Activated CD8-positive, alpha-beta T cell treated with anti-CD3 and anti-CD28 coated beads for 36 hours (primary cell): ENCODE results near the gene VWCE. TPM values are rescaled to one million over a fixed set of nuclear protein-coding genes. Genes with fewer than 3 reads are reported as not detected.
A peak's percentile ranks its signal among the peaks of the same experiment; 100 is the strongest.

Experiments
- ATAC-seq: fragments of 200-7000 bp; cut with Tn5 transposase; one replicate; pipeline ENCODE4 v1.10.0; 2021; ENCODE audit warnings: mild to moderate bottlenecking, moderate library complexity
- CTCF ChIA-PET: fragments of 350-600 bp; sonication (Branson Sonifier 250); formaldehyde crosslinking; loops from one replicate; lab custom pipeline; 2021; ENCODE audit warnings: antibody characterized with exemption; lab: Charles Lee
- POLR2A ChIA-PET: fragments of 350-600 bp; sonication (Branson Sonifier 250); formaldehyde crosslinking; loops from one replicate; lab custom pipeline; 2021; ENCODE audit warnings: antibody characterized with exemption; lab: Charles Lee
- DNase-seq: peaks from one replicate; pipeline ENCODE4 v3.0.0-alpha.2; 2020
- H3K27ac Mint-ChIP-seq: one replicate; pipeline ENCODE4 v1.8.0; 2021; ENCODE audit warnings: mild to moderate bottlenecking, mixed read lengths
- H3K27me3 Mint-ChIP-seq: one replicate; pipeline ENCODE4 v1.8.0; 2021; ENCODE audit warnings: mixed read lengths
- H3K36me3 Mint-ChIP-seq: one replicate; pipeline ENCODE4 v1.8.0; 2021; ENCODE audit warnings: low read depth, mixed read lengths
- H3K4me1 Mint-ChIP-seq: one replicate; pipeline ENCODE4 v1.8.0; 2021; ENCODE audit warnings: low read depth, mixed read lengths
- H3K4me3 Mint-ChIP-seq: one replicate; pipeline ENCODE4 v1.8.0; 2021; ENCODE audit warnings: mild to moderate bottlenecking, moderate library complexity, mixed read lengths
- H3K9me3 Mint-ChIP-seq: one replicate; pipeline ENCODE4 v1.8.0; 2021; ENCODE audit warnings: mixed read lengths
- CTCF ChIP-seq: fragments of 200-600 bp; IDR thresholded peaks from one replicate; pipeline ENCODE4 v1.8.0; 2022; ENCODE audit warnings: antibody characterized with exemption, mild to moderate bottlenecking
- intact Hi-C: fragments of 100-400 bp; cut with micrococcal nuclease; formaldehyde crosslinking; loops from one replicate; pipeline ENCODE4 v1.10.0; 2022
- total RNA-seq, 2 experiments: library from RNA; stranded (reverse); gene quantifications; one replicate each; pipeline ENCODE4 v1.2.3, GENCODE V29; 2021

VWCE gene
- total RNA-seq, 2 experiments from 2014 or later = 23.3 to 25.8 TPM

DNA sequence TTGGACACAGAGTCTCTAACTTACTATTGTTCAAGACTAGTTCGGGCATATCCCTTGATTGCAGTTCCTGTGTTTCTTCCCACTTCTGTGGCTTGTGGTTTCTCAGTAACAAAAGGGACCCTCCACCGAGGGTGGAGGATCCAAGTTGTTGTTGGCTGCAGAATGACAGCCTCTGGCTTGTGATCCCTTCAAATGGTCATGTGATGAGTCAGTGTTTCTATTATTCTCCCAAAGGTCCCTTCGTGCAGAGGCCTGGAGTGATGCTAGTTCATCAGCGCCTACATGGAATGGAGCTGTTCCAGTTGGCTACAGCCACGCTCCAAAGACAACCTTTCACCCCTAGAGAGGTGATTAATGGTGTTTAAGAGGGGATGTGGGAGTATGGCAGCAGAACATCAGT is 2.6 kb upstream of the VWCE start:
- TF ChIP-seq CTCF = no peak
- Mint-ChIP-seq H3K4me3 (no peak overlapping the region), H3K36me3 (peaks cover 41% of the 10 kb centered on the region), H3K27me3 (peaks cover 2% of the 10 kb centered on the region), H3K9me3 (no peaks in the 10 kb centered on the region), H3K4me1 (peaks cover 40% of the 10 kb centered on the region), H3K27ac (peak overlapping the region; percentile 66)
- ATAC-seq (no peak), DNase-seq (no peak)
- ChIA-PET POLR2A (interaction anchor here (1.0 to 4.3 kb wide), 3 partner anchors 31 to 38 kb away, joined by 3 to 20 read pairs (median 4); partner anchors contain the start of genes DDB1 and TKFC), CTCF (interaction anchor here (1.0 to 2.4 kb wide), 3 partner anchors 11 to 44 kb away, joined by 3 to 9 read pairs (median 3); no protein-coding TSS in a partner anchor)
- intact Hi-C loops = no loop called here

GRCh38 chr11:61297341-61297740 is 2.2 kb upstream of the VWCE start:
- CTCF ChIA-PET = interaction anchor here (1.0 to 2.4 kb wide), 3 partner anchors 12 to 43 kb away, joined by 3 to 9 read pairs (median 3); no protein-coding TSS in a partner anchor

GRCh38 chr11:61295596-61295926 is 445 bp upstream of the VWCE start:
- intact Hi-C loops = no loop called here
- no peak for ATAC-seq

More at GRCh38 chr11:61297341-61297740, 2.2 kb upstream of the VWCE start:
- H3K4me1 Mint-ChIP-seq = peaks cover 42% of the 10 kb centered on the region
- no peak for DNase-seq
- H3K36me3 Mint-ChIP-seq = peaks cover 45% of the 10 kb centered on the region
- no peak for TF ChIP-seq CTCF
- peaks cover 2% of the 10 kb centered on the region for H3K27me3 Mint-ChIP-seq
- no peak overlapping the region for H3K4me3 Mint-ChIP-seq
- intact Hi-C loops = no loop called here
- no peaks in the 10 kb centered on the region for H3K9me3 Mint-ChIP-seq
- peak overlapping the region; percentile 66 for H3K27ac Mint-ChIP-seq
- POLR2A ChIA-PET = interaction anchor here (0.8 to 4.3 kb wide), 3 partner anchors 32 to 277 kb away, joined by 3 to 20 read pairs (median 3); partner anchors contain the start of genes DDB1 and TKFC
- no peak for ATAC-seq

GRCh38 chr11:61293867-61294716 is 1.0 kb downstream of the VWCE start:
- intact Hi-C loops = no loop called here
- Mint-ChIP-seq H3K27me3 (peaks cover 5% of the 10 kb centered on the region), H3K9me3 (no peaks in the 10 kb centered on the region), H3K36me3 (peaks cover 43% of the 10 kb centered on the region), H3K4me1 (peaks cover 37% of the 10 kb centered on the region), H3K4me3 (peak overlapping the region; percentile 92), H3K27ac (peak overlapping the region; percentile 92)
- ChIA-PET POLR2A (interaction anchor here (0.8 to 4.3 kb wide), 15 partner anchors 12 to 419 kb away, joined by 3 to 26 read pairs (median 6); partner anchors contain the start of genes CPSF7, CYB561A3, DDB1 and SDHAF2), CTCF (interaction anchor here (0.6 to 3.2 kb wide), 14 partner anchors 12 to 136 kb away, joined by 3 to 23 read pairs (median 4); partner anchors contain the start of genes CPSF7 and SDHAF2)
- peak; percentile 46 for ATAC-seq
- TF ChIP-seq CTCF = no peak
- DNase-seq = peak; percentile 80

More at GRCh38 chr11:61295596-61295926, 445 bp upstream of the VWCE start:
- CTCF ChIA-PET = interaction anchor here (1.4 to 3.2 kb wide), 6 partner anchors 16 to 464 kb away, joined by 3 to 23 read pairs (median 7); no protein-coding TSS in a partner anchor
- H3K4me1 Mint-ChIP-seq = peaks cover 44% of the 10 kb centered on the region
- no peak overlapping the region for H3K27ac Mint-ChIP-seq
- H3K9me3 Mint-ChIP-seq = no peaks in the 10 kb centered on the region
- DNase-seq = no peak
- no peak for TF ChIP-seq CTCF
- peaks cover 5% of the 10 kb centered on the region for H3K27me3 Mint-ChIP-seq
- peak overlapping the region; percentile 92 for H3K4me3 Mint-ChIP-seq
- POLR2A ChIA-PET = interaction anchor here (0.7 to 4.3 kb wide), 7 partner anchors 13 to 133 kb away, joined by 3 to 26 read pairs (median 20); partner anchors contain the start of genes DDB1 and TKFC
- peaks cover 47% of the 10 kb centered on the region for H3K36me3 Mint-ChIP-seq
